Kidney (tissue), 14 donors: ENCODE data around the gene IL22RA2. TPM values are rescaled to one million over a fixed set of nuclear protein-coding genes. Genes with fewer than 3 reads are reported as not detected.

Source experiments
- DNase-seq, 5 donors: peaks; one replicate each; pipeline ENCODE4 v3.0.0-alpha.2; 2013 to 2020
- FAIRE-seq: peaks from 2 replicates; lab custom pipeline; 2012; peaks lifted over from hg19 to GRCh38; lab: Jason Lieb, UNC
- H3K27ac ChIP-seq, 2 donors: one replicate each; pipeline ENCODE4 v1.7.0; 2013; ENCODE audit warnings: low read depth in 2 of 2, low read length in 2 of 2, inconsistent platforms in 1 of 2
- H3K27me3 ChIP-seq: one replicate; pipeline ENCODE4 v1.7.1; 2013; ENCODE audit warnings: low read length, inconsistent platforms; ENCODE audit not compliant: control insufficient read depth, insufficient read depth
- H3K36me3 ChIP-seq, 3 donors: one replicate each; pipeline versions ENCODE4 v1.7.0 to v1.7.1; 2013; ENCODE audit warnings: low read length in 3 of 3, control low read depth in 1 of 3, inconsistent platforms in 1 of 3; ENCODE audit not compliant: insufficient read depth in 3 of 3, control insufficient read depth in 2 of 3
- H3K4me1 ChIP-seq, 3 donors: one replicate each; pipeline versions ENCODE4 v1.7.0 to v1.7.1; 2013; ENCODE audit warnings: low read length in 3 of 3, inconsistent platforms in 1 of 3, low read depth in 1 of 3; ENCODE audit not compliant: control insufficient read depth in 2 of 3, insufficient read depth in 2 of 3
- H3K4me3 ChIP-seq, 3 donors: one replicate each; pipeline versions ENCODE4 v1.7.0 to v1.8.1; 2013; ENCODE audit warnings: low read length in 3 of 3, control low read depth in 1 of 3, inconsistent platforms in 1 of 3
- H3K9ac ChIP-seq, 3 donors: one replicate each; pipeline versions ENCODE4 v1.7.0 to v1.7.1; 2013; ENCODE audit warnings: low read length in 3 of 3, control low read depth in 1 of 3, inconsistent platforms in 1 of 3
- H3K9me3 ChIP-seq, 3 donors: one replicate each; pipeline versions ENCODE4 v1.7.0 to v1.7.1; 2013; ENCODE audit warnings: low read length in 3 of 3, control low read depth in 1 of 3, inconsistent platforms in 1 of 3; ENCODE audit not compliant: control insufficient read depth in 2 of 3, insufficient read depth in 1 of 3
- intact Hi-C: fragments of 100-400 bp; cut with DNase I; formaldehyde crosslinking; loops from one replicate; pipeline ENCODE4 v1.11.1; 2022
- polyA plus RNA-seq: library from polyadenylated mRNA; stranded (reverse); fragments of 350-450 nt; fragmentation: Illumina TruSeq; extraction: RNeasy Lipid Tissue Mini Kit (QIAGEN cat#74804); gene quantifications from one replicate; pipeline ENCODE4 v1.2.3, GENCODE V29; 2014; ENCODE audit warnings: low read depth, low replicate concordance; ENCODE audit not compliant: insufficient read depth
- total RNA-seq: library from RNA; stranded (reverse); fragmentation: NEBNext Ultra II Directional; extraction: Animal tissue kit (Norgen Biotek cat#: 25700); gene quantifications from one replicate; pipeline ENCODE4 v1.2.1, GENCODE V29; 2021
- TF ChIP-seq, protein P1 (sequence below): IDR thresholded peaks from 3 replicates; pipeline ENCODE4 v1.5.1; 2012; ENCODE audit warnings: mild to moderate bottlenecking, moderate library complexity, borderline replicate concordance; ENCODE audit not compliant: insufficient read depth; ENCODE audit errors: extremely low read depth
- donor health status: control.
- donor health status: control.
- donor health status: control.
- donor health status: control.
- donor health status: control.
- donor health status: DM: yes; HTN: yes; CAD: no.
- donor health status: Normal renal cell carcinoma (clear cell type).

The IL22RA2 gene
- total and polyA plus RNA-seq, 2 donors from 2014 or later, result not detected

DNA sequence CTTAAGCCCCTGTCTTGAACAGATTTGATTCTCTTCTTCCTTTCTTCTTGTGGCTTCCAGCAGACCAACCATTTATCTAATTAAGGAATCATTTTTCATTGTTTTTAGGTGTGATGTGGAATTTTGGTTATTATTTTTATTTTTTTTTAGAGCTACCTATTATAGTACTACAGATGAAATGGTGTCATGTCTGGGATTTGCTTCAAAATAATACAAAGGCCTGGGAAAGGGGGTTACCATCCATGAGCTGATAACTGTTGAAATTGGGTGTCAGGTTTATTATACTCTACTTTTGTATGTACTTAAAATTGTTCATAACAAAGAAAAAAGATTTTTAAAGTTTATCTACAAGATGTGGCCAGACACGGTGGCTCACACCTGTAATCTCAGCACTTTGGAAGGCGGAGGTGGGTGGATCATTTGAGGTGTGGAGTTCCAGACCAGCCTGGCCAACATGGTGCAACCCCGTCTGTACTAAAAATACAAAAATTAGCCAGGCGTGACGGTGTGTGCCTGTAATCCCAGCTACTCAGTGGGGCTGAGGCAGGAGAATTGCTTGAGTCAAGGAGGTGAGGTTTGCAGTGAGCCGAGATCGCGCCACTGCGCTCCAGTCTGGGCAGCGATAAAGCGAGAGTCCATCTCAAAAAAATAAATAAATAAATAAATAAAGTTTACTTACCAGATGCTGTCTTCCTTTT is 561 bp downstream of the IL22RA2 start:
- TF ChIP-seq, protein P1, sequence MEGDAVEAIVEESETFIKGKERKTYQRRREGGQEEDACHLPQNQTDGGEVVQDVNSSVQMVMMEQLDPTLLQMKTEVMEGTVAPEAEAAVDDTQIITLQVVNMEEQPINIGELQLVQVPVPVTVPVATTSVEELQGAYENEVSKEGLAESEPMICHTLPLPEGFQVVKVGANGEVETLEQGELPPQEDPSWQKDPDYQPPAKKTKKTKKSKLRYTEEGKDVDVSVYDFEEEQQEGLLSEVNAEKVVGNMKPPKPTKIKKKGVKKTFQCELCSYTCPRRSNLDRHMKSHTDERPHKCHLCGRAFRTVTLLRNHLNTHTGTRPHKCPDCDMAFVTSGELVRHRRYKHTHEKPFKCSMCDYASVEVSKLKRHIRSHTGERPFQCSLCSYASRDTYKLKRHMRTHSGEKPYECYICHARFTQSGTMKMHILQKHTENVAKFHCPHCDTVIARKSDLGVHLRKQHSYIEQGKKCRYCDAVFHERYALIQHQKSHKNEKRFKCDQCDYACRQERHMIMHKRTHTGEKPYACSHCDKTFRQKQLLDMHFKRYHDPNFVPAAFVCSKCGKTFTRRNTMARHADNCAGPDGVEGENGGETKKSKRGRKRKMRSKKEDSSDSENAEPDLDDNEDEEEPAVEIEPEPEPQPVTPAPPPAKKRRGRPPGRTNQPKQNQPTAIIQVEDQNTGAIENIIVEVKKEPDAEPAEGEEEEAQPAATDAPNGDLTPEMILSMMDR, result no peak
- DNase-seq, result no peak
- intact Hi-C loops, result no loop called here
- no peak overlapping the region for H3K9ac ChIP-seq
- H3K27ac ChIP-seq, result no peak overlapping the region
- H3K27me3 ChIP-seq, result no peaks in the 10 kb centered on the region
- no peak overlapping the region for H3K4me3 ChIP-seq
- H3K36me3 ChIP-seq, result no peaks in the 10 kb centered on the region
- FAIRE-seq, result no peak
- no peaks in the 10 kb centered on the region for H3K4me1 ChIP-seq
- H3K9me3 ChIP-seq, result no peaks in the 10 kb centered on the region

DNA sequence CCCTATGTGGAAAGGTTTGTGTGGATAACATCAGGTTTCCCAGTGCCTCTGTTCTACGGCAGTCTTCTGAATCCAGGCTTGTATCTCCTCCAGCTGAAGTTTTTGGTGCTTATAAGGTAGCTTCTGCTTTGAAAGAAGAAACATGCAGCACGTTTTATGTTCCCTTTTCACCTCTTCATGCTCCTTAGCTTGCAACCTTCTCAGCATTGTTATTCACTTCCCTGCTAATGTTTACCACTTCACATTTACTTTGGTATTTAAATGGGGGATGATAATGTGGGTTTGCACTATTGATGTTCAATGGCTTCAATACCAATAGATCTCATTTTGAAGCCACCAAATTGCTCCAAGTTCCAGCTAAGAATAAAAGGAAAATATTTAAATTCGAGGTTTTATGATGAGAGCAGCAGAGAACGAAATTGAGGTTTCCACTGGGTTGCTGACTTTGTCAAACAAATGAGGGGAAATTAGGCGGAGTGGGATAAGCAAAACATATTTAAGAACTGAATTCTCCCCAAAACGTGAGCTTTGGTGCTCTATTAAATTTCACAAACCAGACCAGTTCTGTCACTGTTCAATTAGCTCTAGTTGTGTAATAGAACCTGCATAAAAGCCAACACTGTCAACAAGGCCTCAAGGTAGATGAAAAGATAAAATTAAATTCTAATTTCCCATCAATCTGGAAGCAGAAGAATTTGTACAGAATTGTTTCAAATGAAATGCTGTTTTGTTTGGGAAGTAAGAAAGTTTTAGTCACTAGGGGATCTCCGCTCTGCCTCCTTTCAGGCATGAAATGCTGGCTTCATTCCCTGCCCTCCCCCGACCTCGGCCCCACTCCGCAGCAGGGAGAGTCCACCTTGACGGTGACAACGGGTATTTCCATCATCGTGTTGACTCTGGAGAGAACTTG is 1.4 kb downstream of the IL22RA2 start:
- TF ChIP-seq, protein P1, result no peak
- no peaks in the 10 kb centered on the region for H3K36me3 ChIP-seq
- H3K9ac ChIP-seq, result no peak overlapping the region
- intact Hi-C loops, result no loop called here
- no peak for FAIRE-seq
- no peak overlapping the region for H3K4me3 ChIP-seq
- no peaks in the 10 kb centered on the region for H3K9me3 ChIP-seq
- no peak overlapping the region for H3K27ac ChIP-seq
- no peaks in the 10 kb centered on the region for H3K4me1 ChIP-seq
- H3K27me3 ChIP-seq, result no peaks in the 10 kb centered on the region
- DNase-seq, result peak in 1 of 5 donors; percentile 8

DNA sequence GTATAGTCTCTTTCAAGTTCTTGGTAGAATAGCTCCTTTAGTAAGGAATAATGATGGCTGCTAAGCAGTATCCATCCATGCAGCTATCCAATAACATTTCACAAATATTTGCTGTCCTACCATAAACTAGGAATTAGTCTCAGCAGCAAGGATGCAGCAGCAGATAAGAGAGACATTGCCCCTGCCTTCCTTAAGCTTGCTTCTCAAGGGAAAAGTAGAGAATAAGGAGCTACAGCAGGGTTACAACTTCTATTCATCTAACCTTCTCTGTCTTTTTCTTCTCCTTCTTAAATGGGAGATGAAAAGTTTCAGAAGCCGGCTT is 2.4 kb downstream of the IL22RA2 start:
- Histone ChIP-seq H3K27me3 (no peaks in the 10 kb centered on the region), H3K4me3 (no peak overlapping the region), H3K9ac (no peak overlapping the region), H3K4me1 (no peaks in the 10 kb centered on the region), H3K27ac (no peak overlapping the region), H3K9me3 (no peaks in the 10 kb centered on the region), H3K36me3 (no peaks in the 10 kb centered on the region)
- FAIRE-seq, result no peak
- DNase-seq, result no peak
- TF ChIP-seq, protein P1, result no peak
- intact Hi-C loops, result no loop called here
